Stomach (tissue), 9 donors: ENCODE results near the gene SLC35B4. TPM values are rescaled to one million over a fixed set of nuclear protein-coding genes. Genes with fewer than 3 reads are reported as not detected.

ENCODE experiments used
- DNase-seq, 2 donors: peaks; one replicate each; pipeline versions ENCODE4 v3.0.0 to v3.0.0-alpha.2; 2013 to 2019
- H3K27ac ChIP-seq, 5 donors: fragments of 200-600 bp in 4 of 5; sonication (generic) in 4 of 5; one replicate each; pipeline ENCODE4 v1.5.1; 2013 to 2019; ENCODE audit warnings: mild to moderate bottlenecking in 1 of 5, moderate library complexity in 1 of 5
- H3K27me3 ChIP-seq, 3 donors: fragments of 200-600 bp; sonication (generic); one replicate each; pipeline ENCODE4 v1.5.1; 2017 to 2019; ENCODE audit warnings: mixed run types in 1 of 3
- H3K36me3 ChIP-seq, 4 donors: fragments of 200-600 bp; sonication (generic); 1 replicate in 3 of 4; 2 replicates in 1 of 4; pipeline ENCODE4 v1.5.1; 2016 to 2019
- H3K4me1 ChIP-seq, 4 donors: fragments of 200-600 bp; sonication (generic); one replicate each; pipeline ENCODE4 v1.5.1; 2016 to 2019
- H3K4me3 ChIP-seq, 4 donors: fragments of 200-600 bp; sonication (generic) in 3 of 4; one replicate each; pipeline ENCODE4 v1.5.1; 2016 to 2019; ENCODE audit warnings: mild to moderate bottlenecking in 1 of 4
- H3K9me3 ChIP-seq, 4 donors: fragments of 200-600 bp; sonication (generic); one replicate each; pipeline ENCODE4 v1.5.1; 2016 to 2019
- CTCF ChIP-seq, 7 experiments: fragments of 450-650 bp in 4 of 7; fragments of 200-600 bp in 3 of 7; sonication (generic) in 3 of 7; IDR thresholded peaks; one replicate each; pipeline ENCODE4 v1.5.1; 2016 to 2019; ENCODE audit warnings: antibody characterized with exemption in 7 of 7, control low read depth in 2 of 7, mild to moderate bottlenecking in 1 of 7
- EP300 ChIP-seq: sonication (generic); formaldehyde crosslinking; IDR thresholded peaks from one replicate; pipeline ENCODE4 v1.6.1; 2017; ENCODE audit warnings: antibody characterized with exemption
- POLR2A ChIP-seq, 4 donors: fragments of 450-650 bp; IDR thresholded peaks; one replicate each; pipeline ENCODE4 v1.6.1; 2016; ENCODE audit warnings: antibody characterized with exemption in 4 of 4, control low read depth in 2 of 4, mild to moderate bottlenecking in 1 of 4, moderate library complexity in 1 of 4
- POLR2AphosphoS5 ChIP-seq, 3 donors: sonication (generic); formaldehyde crosslinking; IDR thresholded peaks; one replicate each; pipeline ENCODE4 v1.6.1; 2016; ENCODE audit warnings: antibody characterized with exemption in 3 of 3
- WGBS, 5 donors: extraction: QIAGEN DNeasy Blood & Tissue Kit in 3 of 5; methylation state at CpG; one replicate each; pipeline versions ENCODE4 v1.1.5 to v1.1.7; 2013 to 2018; 5-methylcytosine and 5-hydroxymethylcytosine counted together
- intact Hi-C: fragments of 100-400 bp; cut with DNase I; formaldehyde crosslinking; loops from one replicate; pipeline ENCODE4 v1.15.1; 2023; ENCODE audit warnings: low total_unique reads
- polyA plus RNA-seq, 3 donors: library from polyadenylated mRNA; stranded (reverse); fragments of 200-250 nt; gene quantifications; one replicate each; pipeline ENCODE4 v1.2.3, GENCODE V29; 2013
- total RNA-seq, 5 donors: library from RNA; depleted of rRNA; stranded (reverse); fragments of >200 nt; gene quantifications; one replicate each; pipeline versions ENCODE4 v1.1.0 to v1.2.3, GENCODE V29; 2014 to 2016
- donor health status: healthy with polysubstance abuse.
- donor health status: Bipolar disorder and iron deficiency.
- donor health status: healthy.

Gene SLC35B4
- total and polyA plus RNA-seq, 8 donors, result 1.9 to 13.0 (median 3.4) TPM

DNA sequence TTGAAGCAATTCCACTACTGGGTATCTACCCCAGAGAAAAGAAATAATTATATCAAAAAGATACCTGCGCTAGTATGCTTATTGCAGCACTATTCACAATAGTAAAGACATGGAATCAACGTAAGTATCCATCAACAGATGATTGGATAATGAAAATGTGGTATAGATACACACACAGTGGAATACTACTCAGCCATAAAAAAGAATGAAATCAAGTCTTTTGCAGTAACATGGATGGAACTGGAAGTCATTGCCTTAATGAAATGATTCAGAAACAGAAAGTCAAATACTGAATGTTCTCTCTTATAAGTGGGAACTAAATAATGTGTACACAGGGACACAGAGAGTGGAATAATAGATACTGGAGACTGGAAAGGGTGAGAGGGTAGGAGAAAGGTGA, 7.4 kb upstream of the SLC35B4 start:
- no peaks in the 10 kb centered on the region for H3K9me3 ChIP-seq
- TF ChIP-seq POLR2AphosphoS5 (IDR thresholded peaks at IDR 0.05), result no peak
- TF ChIP-seq POLR2A (IDR thresholded peaks at IDR 0.05), result no peak
- TF ChIP-seq EP300, result no peak
- no peak for TF ChIP-seq CTCF (IDR thresholded peaks at IDR 0.05)
- 90 to 96% (median 93%) methylated on average over 2 of the region's 2 CpGs for WGBS, 5 donors

GRCh38 chr7:134320201-134320600, 3.5 kb upstream of the SLC35B4 start:
- peaks cover 0 to 18% (median 11%) of the 10 kb centered on the region in 4 donors for H3K4me1 ChIP-seq
- no peak overlapping the region for H3K27ac ChIP-seq
- no peaks in the 10 kb centered on the region for H3K36me3 ChIP-seq
- no peaks in the 10 kb centered on the region for H3K9me3 ChIP-seq
- no peak for DNase-seq
- TF ChIP-seq POLR2AphosphoS5 (IDR thresholded peaks at IDR 0.05) (no peak), POLR2A (IDR thresholded peaks at IDR 0.05) (no peak), EP300 (no peak)
- H3K4me3 ChIP-seq, result no peak overlapping the region
- no peaks in the 10 kb centered on the region for H3K27me3 ChIP-seq
- WGBS, 5 donors, result 82 to 90% (median 88%) methylated on average over 5 of the region's 5 CpGs
- intact Hi-C loops, result no loop called here

More for the DNA sequence above, 7.4 kb upstream of the SLC35B4 start:
- no peaks in the 10 kb centered on the region for H3K36me3 ChIP-seq
- H3K27ac ChIP-seq, result no peak overlapping the region
- no peak overlapping the region for H3K4me3 ChIP-seq
- no peaks in the 10 kb centered on the region for H3K27me3 ChIP-seq
- DNase-seq, result no peak
- intact Hi-C loops, result no loop called here
- no peaks in the 10 kb centered on the region for H3K4me1 ChIP-seq

- no peak for DNase-seq
- no peak overlapping the region for H3K27ac ChIP-seq
- intact Hi-C loops, result no loop called here
- no peaks in the 10 kb centered on the region for H3K9me3 ChIP-seq
- no peak for TF ChIP-seq EP300
- no peak for TF ChIP-seq CTCF (IDR thresholded peaks at IDR 0.05)
- H3K27me3 ChIP-seq, result no peaks in the 10 kb centered on the region
- peaks cover 0 to 18% (median 11%) of the 10 kb centered on the region in 4 donors for H3K4me1 ChIP-seq
- no peak overlapping the region for H3K4me3 ChIP-seq
- H3K36me3 ChIP-seq, result no peaks in the 10 kb centered on the region
Observed at GRCh38 chr7:134318443-134318842, 1.7 kb upstream of the SLC35B4 start.

- no peak for TF ChIP-seq CTCF (IDR thresholded peaks at IDR 0.05)
- no peak for TF ChIP-seq POLR2AphosphoS5 (IDR thresholded peaks at IDR 0.05)
- TF ChIP-seq POLR2A (IDR thresholded peaks at IDR 0.05), result no peak
- no peak for TF ChIP-seq EP300
- WGBS, 5 donors, result 32 to 56% (median 44%) methylated on average over 7 of the region's 7 CpGs
- no peaks in the 10 kb centered on the region for H3K36me3 ChIP-seq
- no peaks in the 10 kb centered on the region for H3K9me3 ChIP-seq
- H3K4me3 ChIP-seq, result peak overlapping the region; percentile 79 to 91 (median 88)
- intact Hi-C loops, result no loop called here
- DNase-seq, result peak in 1 of 2 donors; percentile 31
- peaks cover 0 to 18% (median 11%) of the 10 kb centered on the region in 4 donors for H3K4me1 ChIP-seq
- no peaks in the 10 kb centered on the region for H3K27me3 ChIP-seq
- H3K27ac ChIP-seq, result peak overlapping the region; percentile 70 to 89 (median 85)
Observed at GRCh38 chr7:134317434-134317833, 704 bp upstream of the SLC35B4 start.

- Histone ChIP-seq H3K27me3 (no peaks in the 10 kb centered on the region), H3K27ac (peak overlapping the region; percentile 70 to 89 (median 85)), H3K4me3 (peak overlapping the region; percentile 79 to 91 (median 88)), H3K36me3 (no peaks in the 10 kb centered on the region), H3K4me1 (peaks cover 0 to 18% (median 11%) of the 10 kb centered on the region in 4 donors), H3K9me3 (no peaks in the 10 kb centered on the region)
- WGBS, 5 donors, result 18 to 23% (median 20%) methylated on average over 18 to 20 of the region's 20 CpGs
- intact Hi-C loops, result no loop called here
- TF ChIP-seq CTCF (IDR thresholded peaks at IDR 0.05) (no peak), POLR2AphosphoS5 (IDR thresholded peaks at IDR 0.05) (no peak), EP300 (no peak), POLR2A (IDR thresholded peaks at IDR 0.05) (no peak)
- peak in 1 of 2 donors; percentile 9 for DNase-seq
Observed at GRCh38 chr7:134315679-134316538, 821 bp downstream of the SLC35B4 start.
